ENCODE results near the gene UBE2G2. TPM values are rescaled to one million over a fixed set of nuclear protein-coding genes. Genes with fewer than 3 reads are reported as not detected.

The UBE2G2 gene
- total RNA-seq, 2 donors from 2014 or later, result 56.7 to 79.4 TPM

DNA sequence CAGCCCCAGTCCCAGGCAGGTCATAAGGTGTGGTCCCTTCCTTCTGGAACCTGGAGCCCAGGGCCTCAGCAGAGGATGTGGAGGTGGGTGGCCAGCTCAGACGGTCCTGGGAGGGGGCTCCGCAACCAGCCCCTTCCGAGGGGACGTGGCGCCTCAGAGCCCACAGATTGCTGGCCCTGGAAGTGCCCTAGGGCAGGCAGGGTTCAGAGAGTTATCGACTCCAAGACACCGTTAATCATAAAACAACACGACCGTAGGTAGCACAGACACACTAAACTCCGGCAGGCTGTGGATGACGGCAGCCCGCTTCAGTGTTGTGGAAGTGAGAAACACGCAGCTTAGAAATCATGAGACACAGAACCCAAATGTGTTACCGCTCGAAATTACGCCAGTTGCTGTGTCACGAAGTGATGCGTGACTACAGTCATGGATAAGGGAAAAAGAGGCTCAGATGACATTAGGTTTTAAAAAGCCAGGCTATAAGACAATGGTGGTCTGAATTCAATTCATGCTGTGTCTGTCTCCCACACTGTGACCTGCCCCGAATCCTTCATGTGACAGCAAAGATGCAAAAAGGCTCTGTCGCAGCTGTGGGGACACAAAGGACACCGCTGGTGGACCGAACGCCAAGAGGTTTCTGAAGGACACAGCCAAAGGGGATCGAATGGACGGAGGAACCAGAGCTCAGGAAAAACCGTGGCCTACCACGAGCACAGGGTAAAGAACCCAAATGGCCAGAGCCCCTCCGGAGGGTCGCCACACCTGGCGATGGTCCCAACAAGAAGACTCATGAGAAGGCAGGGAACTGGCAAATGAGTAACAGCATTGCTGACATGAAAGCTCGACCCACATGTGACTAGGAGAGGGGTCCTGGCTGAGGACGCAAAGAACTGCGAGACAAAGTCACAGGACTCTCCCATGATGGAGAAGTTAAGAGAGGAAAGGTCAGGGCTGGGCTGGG lies 17.9 kb upstream of the UBE2G2 start:
- DNase-seq (no peak), ATAC-seq (no peak)
- intact Hi-C loops (cut with DNase I, micrococcal nuclease), result no loop called here

DNA sequence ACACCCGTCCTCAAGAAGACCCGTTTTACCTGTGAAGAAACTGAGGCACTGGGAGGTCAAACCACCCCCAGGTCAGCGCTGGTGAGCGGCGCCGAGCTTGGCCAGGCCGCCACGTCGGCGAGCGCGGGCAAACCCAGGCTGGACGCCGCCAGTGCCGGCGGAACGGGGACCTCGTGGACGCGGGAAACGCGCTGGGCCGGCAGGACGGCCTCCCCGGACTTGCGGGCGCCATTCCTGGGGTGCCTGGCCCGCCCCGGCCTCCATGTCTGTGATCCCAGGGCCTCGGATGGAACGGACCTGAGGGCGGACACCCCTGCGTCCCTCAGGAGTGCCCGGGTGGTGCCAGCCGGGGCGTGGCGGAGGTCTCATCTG lies 17.0 kb upstream of the UBE2G2 start:
- no peak for ATAC-seq
- peak in 1 of 2 donors; percentile 43 for DNase-seq
- intact Hi-C loops (cut with DNase I, micrococcal nuclease), result no loop called here

DNA sequence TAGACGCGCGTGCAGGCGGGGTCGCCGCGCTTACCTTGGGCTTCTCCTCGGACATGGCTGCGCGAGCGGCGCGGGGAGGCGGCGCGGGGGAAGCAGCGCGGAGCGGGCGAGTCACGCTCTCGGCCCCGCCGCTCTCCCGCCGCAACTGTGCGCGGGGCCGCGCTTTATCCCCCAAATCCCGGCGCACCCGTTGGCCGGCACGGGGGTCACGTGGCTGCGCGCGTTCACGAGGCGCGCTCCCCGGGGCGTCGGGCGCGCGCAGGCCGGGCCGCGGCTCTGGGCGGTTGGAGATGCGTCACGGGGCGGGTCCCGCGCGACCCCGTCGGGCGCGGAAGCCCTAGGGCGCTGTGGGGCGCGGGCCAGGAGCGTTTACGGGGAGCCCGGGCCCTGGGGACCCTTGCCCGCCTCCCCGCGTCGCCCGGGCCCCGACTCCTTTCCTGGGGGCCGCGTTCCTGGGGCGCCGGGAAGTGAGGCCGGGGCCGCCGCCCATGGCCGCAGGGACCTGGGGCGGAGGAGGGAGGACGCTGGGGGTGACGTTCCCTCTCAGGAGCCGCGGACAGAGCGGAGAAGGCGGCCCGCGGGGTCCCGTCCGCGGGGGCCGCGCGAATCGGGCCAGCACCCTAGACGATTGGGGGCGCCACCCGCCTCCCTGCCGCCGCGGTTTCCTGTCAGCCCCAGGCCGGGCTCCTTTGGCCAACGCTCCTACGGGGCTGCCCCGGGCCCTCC lies 16.5 kb upstream of the UBE2G2 start, which contains the start of gene SUMO3:
TSS of gene SUMO3 (minus strand) at position 149 of the 726 bp plus-strand sequence. CDS start at position 55, 94 bp downstream.
- DNase-seq (peak; percentile 71 to 86), ATAC-seq (peak; percentile 79)
- intact Hi-C loops (cut with DNase I, micrococcal nuclease), result no loop called here

DNA sequence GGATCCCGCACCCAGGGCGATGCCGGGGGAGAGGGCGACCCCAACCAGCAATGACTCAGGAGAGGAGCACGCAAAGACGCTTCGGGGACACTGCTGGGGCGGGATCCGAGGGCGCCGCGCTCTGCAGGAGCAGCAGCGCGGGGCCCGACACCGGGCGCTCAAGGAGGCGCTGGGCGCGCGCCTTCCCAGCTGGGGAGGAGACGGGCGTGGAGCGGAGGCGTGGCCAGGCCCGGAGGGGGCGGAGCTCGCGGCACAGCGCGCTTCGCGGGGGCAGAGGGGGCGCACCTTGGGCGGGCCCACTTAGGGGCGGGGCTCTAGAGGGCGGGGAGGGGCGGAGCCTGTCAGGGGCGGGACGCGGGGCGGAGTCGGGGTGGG lies 15.9 kb upstream of the UBE2G2 start:
- intact Hi-C loops (cut with DNase I, micrococcal nuclease), result no loop called here
- DNase-seq (peak; percentile 90 to 93), ATAC-seq (peak; percentile 94)

DNA sequence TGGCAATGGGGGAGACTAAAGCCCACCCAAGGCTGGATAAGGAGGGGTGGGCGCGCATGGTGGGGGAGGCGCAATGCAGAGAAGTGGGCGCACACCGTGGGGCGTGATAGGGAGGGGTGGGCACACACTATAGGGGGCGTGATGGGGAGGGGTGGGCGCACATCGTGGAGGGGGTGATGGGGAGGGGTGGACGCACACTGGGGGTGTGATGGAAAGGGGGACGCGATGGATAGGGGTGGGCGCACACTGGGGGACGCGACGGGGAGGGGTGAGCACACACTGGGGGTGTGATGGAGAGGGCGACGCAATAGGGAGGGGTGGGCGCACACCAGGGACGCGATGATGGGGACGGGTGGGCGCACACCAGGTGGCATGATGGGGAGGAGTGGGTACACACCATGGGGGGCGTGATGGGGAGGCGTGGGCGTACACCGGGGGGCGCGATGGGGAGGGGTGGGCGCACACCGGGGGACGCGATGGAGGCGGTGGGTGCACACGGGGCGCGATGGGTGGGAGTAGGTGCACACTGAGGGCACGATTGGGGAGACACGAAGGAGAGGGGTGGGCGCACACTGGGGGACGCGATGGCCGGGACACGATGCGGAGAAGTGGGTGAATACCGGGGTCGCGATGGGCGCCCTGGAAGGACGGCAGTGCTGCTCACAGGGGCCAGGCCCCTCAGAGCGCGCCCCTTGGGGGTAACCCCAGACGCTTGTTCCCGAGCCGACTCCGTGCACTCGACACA lies 15.3 kb upstream of the UBE2G2 start:
- intact Hi-C loops (cut with DNase I, micrococcal nuclease), result no loop called here
- peak in 1 of 2 donors; percentile 42 for DNase-seq
- ATAC-seq, result no peak

DNA sequence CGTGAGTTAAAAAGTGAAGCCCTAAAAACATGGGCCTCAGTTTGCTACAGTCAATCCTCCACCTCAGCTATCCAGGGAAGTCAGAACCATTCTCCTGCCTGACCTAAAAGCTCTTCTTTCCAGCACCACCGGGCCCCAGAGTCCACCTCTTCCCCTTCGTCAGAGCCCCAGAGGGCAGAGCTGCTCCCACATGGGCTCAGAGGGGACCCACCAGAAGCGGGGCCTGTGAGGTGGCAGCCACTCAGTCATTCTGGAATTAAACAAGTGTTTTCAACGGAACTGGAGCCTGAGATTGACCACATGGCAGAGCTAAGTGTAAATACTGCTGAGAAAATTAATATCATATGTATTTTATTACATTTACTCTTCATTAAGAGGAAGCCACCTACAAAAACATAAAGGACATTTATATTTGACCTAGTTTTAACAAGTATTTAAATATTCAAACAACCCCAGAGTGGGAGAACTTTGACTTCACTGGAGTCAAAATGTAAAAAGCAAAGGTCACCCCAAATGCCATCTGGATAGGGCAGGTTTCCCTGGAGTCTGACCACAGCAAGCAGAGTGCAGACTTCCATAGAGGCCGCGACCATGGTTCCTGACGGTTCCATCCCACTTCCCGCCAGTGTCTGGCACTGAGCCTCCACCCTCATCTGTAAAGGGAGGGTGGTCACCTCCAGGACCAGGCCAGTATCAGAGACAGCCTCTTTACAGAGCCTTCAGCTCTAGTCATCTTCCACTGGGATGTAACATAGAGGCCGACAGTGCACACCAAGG lies 14.4 kb upstream of the UBE2G2 start:
- DNase-seq (no peak), ATAC-seq (no peak)
- intact Hi-C loops (cut with DNase I, micrococcal nuclease), result no loop called here

DNA sequence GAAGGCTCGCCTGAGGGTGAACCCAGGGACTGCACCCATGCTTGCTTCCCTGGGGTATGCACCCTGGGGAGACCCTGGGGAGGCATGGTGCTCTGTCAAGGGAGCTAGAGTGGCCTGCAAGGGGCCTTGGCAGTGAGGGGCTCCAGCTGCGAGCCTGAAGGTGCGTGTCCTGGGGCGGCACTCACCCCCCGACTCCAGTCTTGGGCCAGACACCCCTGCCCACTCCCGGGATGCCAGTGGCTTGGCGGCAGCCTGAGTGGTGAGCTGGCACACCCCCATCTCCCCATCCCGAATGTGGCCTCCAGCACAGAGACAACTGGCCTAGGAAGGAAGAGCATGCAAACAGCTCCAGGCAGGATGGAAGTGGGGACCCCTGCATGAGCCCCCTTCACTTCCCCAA lies 13.6 kb upstream of the UBE2G2 start:
- no peak for DNase-seq

DNA sequence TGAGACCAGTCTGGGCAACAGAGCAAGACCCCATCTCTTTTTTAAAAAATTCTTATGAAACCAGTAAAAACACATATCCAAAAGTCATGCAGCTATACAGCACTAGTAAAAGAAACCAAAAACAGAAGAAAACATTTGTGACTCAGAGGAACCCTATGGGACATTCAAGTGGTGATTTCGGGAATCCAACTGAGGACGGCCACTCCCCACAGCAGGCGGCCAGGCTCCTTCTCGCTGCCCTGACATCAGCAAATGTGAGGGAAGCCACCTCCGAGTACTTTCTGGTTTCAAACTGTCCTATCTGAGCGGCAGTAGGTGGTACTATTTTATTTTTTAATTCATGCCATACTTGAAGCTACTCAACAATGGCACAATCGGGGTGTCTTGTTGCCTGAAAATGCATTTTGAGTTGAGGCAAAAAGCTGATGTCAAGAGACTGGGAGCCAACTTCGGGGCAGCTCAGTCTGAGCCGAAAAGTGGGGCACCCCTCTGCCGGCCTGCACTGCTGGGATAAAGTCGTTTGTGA lies 12.9 kb upstream of the UBE2G2 start:
- intact Hi-C loops (cut with DNase I, micrococcal nuclease), result no loop called here
- no peak for DNase-seq
- ATAC-seq, result no peak

More for the DNA sequence above, 13.6 kb upstream of the UBE2G2 start:
- intact Hi-C loops (cut with DNase I, micrococcal nuclease), result no loop called here
- ATAC-seq, result no peak

DNA sequence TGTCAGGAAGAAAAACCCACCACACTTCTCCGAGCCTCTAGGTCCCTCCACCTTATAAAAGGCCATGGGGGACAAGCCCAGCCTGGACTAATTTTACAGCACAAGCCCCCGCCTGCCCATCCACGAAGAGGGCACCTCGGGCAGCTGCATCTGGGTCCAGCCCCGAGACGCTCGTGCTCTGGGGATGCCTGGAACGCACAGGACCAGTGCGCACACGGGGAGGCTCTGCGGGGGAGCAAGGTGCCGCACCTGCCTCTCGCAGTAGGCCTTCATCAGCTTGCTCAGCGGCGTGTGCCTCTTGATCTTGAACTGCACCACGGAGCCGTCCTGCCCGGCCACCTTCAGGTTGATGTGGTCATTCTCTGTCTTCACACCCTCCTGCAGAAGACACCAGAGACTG lies 12.1 kb upstream of the UBE2G2 start:
- no peak for DNase-seq
- ATAC-seq, result no peak
- intact Hi-C loops (cut with DNase I, micrococcal nuclease), result no loop called here

DNA sequence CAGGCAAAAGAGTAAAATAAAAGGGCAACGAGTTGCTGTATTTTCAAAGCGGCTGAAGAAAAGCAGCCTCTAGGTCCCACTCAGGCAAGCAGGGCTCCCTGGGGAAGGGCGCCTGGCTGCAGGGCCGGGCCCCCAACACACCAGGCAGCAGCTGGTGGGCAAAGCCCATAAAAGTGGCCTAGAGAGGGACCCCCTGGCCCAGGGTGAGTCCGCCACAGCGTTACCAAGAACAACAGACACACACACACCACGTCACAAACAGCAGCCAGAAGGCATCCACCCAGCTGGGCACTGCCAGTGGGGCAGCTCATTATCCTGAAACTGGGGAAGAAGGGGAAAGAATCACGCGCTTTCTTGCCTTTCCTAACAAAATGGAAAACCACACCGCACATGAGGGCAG lies 11.5 kb upstream of the UBE2G2 start:
- DNase-seq (no peak), ATAC-seq (no peak)
- intact Hi-C loops (cut with DNase I, micrococcal nuclease), result no loop called here

DNA sequence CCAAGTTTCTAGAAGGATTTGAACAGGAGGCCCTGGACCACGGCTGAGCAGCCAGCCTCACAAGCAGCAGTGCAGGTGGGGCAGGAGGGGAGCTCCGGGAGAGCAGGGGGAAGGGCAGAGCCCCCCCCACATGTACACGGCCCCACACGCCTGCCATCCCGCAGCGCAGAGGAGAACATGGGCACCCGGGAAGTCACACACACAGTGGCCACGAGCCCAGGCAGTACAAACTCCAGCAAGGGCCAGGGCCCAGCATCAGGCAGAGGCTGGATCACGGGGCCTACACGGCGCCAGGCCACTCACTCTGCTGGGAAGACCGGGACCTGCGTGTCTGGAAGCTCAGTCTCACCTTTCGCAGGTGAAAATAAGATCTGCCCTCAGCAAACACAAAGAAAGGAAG lies 11.0 kb upstream of the UBE2G2 start:
- DNase-seq (no peak), ATAC-seq (no peak)
- intact Hi-C loops (cut with DNase I, micrococcal nuclease), result no loop called here

DNA sequence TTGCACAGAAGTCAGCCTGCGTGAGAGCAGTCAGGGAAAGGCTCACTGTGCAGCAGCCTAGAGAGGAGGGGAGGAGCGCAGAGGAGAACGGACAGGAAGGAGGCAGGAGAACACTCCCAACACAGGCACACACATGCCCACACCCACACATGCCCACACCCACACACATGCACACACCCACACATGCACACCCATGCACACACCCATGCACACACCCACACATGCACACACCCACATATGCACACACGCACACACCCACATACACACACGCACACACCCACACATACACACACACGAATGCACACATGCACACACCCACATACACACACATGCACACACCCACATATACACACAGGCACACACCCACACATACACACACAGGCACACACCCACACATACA lies 9.2 kb upstream of the UBE2G2 start:
- intact Hi-C loops (cut with DNase I, micrococcal nuclease), result no loop called here
- ATAC-seq (peak; percentile 49), DNase-seq (no peak)

DNA sequence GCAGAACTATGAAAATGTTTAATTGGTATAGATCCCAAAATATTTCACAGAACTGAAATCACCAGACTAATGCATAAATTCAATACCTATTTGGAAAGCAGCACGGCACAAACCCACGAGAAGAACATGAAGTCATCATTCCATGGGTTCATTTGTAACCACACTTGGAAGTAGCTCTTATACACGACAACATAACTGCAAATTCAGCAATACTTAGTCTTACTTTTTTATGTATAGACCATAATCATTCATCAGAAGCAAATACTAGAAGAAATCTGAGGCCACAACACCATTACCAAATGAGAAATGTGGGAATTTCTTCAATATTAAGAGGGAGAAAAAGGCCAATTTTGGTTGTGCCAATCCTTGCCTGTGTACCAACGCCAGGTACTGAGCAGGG lies 4.2 kb upstream of the UBE2G2 start:
- DNase-seq, result no peak
- no peak for ATAC-seq
- intact Hi-C loops (cut with DNase I, micrococcal nuclease), result loop anchor here in 1 of 2 donors (10.0 kb wide), 1 partner anchor 129 kb away; no protein-coding TSS in a partner anchor

DNA sequence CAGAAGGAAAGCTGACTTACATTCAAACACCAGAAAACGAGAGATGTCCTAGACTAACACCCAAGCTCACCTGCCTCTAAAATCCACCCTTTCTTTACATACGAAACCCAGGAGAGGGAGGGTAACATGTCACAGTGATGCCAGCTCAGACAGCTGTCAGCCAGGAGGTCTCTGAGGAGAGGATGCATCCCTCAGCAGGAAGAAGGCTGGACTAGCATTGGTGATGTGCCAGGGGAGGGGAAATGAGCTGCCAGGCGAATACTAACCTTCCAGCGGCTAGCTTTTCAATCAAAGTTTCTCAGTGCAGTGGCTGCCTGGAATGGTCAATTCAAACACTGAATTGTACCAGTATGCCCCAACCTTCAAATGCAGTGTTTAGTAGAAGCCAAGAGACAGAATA lies 3.6 kb upstream of the UBE2G2 start:
- ATAC-seq (no peak), DNase-seq (no peak)
- intact Hi-C loops (cut with DNase I, micrococcal nuclease), result loop anchor here in 1 of 2 donors (10.0 kb wide), 1 partner anchor 130 kb away; no protein-coding TSS in a partner anchor

DNA sequence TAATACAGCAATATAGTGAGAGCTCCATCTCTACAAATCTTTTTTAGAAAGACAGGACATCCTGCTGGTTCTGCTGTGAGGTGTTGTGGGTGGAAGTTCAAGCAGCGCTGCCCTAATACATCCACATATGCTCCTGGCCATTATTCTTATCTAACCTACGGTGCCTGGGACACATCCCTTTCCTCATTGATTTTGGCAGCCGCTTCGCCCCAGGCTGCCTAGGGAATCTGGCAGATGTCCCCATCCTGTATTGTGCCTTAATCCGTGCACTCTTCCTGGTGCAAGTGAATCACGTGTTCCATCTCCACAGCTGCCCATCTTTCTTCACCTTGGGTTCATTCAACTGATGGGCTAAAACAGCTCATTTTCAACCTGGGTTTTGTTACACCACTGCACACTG lies 3.1 kb upstream of the UBE2G2 start:
- DNase-seq, result no peak
- intact Hi-C loops (cut with DNase I, micrococcal nuclease), result loop anchor here in 1 of 2 donors (10.0 kb wide), 1 partner anchor 130 kb away; no protein-coding TSS in a partner anchor
- ATAC-seq, result no peak

DNA sequence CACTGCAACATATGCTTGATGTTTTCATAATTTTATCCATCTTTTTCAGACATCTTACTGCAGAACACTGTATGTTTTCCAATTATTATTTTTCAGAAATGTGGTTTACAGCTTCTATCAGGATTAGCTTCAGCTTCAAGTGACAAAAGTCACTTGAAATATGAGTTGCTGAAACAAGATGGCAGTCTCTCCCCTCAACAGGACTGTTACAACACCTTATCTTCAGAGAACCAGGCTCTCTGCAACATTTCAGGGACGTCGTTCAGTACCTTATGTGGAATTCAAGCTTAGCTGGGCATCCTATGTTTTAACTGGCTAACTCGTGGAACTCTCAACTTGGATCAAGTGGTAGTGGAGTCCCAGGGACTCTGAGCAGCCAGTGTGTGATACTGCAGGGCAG lies 2.0 kb upstream of the UBE2G2 start:
- intact Hi-C loops (cut with DNase I, micrococcal nuclease), result loop anchor here in 1 of 2 donors (10.0 kb wide), 1 partner anchor 131 kb away; no protein-coding TSS in a partner anchor
- no peak for ATAC-seq
- DNase-seq, result no peak

DNA sequence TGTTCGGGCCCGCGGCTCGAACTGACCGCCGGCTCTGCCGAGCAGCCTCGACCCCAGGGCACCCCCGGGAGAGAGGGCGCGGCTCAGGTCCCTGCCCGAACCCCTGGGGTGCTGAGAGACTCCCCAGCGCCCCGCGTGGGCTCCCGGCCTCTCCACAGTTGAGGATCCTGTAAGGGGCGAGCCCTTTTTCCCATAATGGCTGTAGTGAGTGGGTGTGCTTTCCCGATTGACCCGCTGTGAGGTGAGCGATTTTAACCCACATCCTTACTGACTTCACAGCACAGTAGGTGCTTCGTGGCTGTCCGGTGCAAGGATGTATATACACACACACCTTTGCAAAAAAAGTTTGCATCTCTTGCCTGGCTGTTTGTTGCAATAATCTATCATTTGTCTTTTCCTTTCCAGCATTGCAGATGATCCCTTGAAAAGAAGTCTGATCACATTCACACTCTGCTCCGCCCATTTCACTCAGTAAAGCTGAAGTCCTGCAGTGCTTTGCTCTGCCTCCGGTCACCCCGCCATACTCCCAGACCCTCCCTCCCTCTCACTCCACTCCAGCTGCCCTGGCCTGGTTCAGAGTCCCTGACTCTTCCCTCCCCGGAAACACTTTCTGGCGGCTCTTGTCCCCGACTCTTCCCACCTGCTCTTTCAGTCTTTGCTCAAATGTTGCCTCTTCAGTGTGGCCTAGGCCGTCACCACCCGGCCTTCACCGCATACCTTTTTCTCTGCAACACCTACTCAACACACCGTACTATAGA lies 955 bp upstream of the UBE2G2 start:
- ATAC-seq (peak; percentile 15), DNase-seq (no peak)

More for the DNA sequence above, 955 bp upstream of the UBE2G2 start:
- intact Hi-C loops (cut with DNase I, micrococcal nuclease), result loop anchor here in 1 of 2 donors (10.0 kb wide), 1 partner anchor 132 kb away; no protein-coding TSS in a partner anchor

Data from left colon (tissue), 2 donors.